ENCODE data around the gene SLC27A5. TPM values are rescaled to one million over a fixed set of nuclear protein-coding genes. Genes with fewer than 3 reads are reported as not detected.

SLC27A5 gene
- total and polyA plus RNA-seq, 2 of the 13 experiments (the other 11 are each of a cell fraction or from before 2014, with no cell fraction given) = 30.3 to 40.2 TPM

DNA sequence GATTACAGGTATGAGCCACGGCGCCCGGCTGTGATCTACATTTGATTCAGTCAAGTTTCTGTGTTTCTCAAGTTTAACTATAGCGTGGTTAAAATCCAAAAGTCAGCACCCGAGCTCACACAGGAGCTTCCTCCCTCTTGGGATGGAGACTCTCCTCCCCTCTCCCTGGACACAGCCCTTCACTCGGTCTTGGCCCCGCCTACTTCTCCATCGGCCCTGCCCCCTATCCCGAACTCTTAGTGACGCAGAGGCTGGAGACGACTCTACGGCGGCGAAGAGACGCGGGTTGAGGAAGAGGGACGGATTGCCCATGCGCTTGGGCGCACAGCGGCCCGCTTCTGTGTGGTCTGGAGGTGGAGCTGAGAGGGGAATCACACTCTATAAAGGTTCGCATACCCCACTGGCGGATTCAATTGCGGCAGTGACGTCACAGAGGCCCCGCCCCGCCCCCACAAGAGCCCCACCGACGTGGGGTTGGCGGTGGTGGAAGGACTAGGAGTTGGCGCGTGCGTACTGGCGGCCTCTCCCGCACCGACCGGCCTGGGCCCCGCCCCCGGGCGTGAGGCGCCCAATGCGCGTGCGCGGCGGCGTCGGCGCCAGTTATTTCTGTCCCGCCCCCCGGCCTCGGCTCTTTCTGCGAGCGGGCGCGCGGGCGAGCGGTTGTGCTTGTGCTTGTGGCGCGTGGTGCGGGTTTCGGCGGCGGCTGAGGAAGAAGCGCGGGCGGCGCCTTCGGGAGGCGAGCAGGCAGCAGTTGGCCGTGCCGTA, 32.2 kb upstream of the SLC27A5 start, which contains the start of gene TRIM28 (continued):
- TF ChIP-seq MXD1 (CRISPR knock-in tag; IDR thresholded peaks at IDR 0.05) (peak; percentile 83; the same call in 1 of the 2 replicates), SMARCC2 (IDR thresholded peaks at IDR 0.05) (no peak), NR1H2 (CRISPR knock-in tag; IDR thresholded peaks at IDR 0.05; ENCODE audit: borderline replicate concordance, low read depth) (no peak), CERS6 (CRISPR knock-in tag; IDR thresholded peaks at IDR 0.05) (no peak), HDAC6 (IDR thresholded peaks at IDR 0.05; ENCODE audit: low read depth, low read length) (no peak), ZNF546 (CRISPR knock-in tag; conservative IDR thresholded peaks at IDR 0.05) (0 out of 2 replicates have a peak, but pooled peaks have one; percentile 36), ZMAT3 (CRISPR knock-in tag; conservative IDR thresholded peaks at IDR 0.05) (peak; percentile 87; the same call in 1 of the 2 replicates), ZNF598 (CRISPR knock-in tag; IDR thresholded peaks at IDR 0.05; ENCODE audit: borderline replicate concordance) (no peak), ARNTL (CRISPR knock-in tag; IDR thresholded peaks at IDR 0.05) (no peak), BORCS8-MEF2B (CRISPR knock-in tag; IDR thresholded peaks at IDR 0.05) (peak; percentile 88), SP5 (CRISPR knock-in tag; IDR thresholded peaks at IDR 0.05; ENCODE audit: borderline replicate concordance, low read depth) (peak; percentile 37), RXRB (CRISPR knock-in tag; IDR thresholded peaks at IDR 0.05; ENCODE audit: borderline replicate concordance) (0 out of 2 replicates have a peak, but pooled peaks have one; percentile 58), TFDP2 (CRISPR knock-in tag; IDR thresholded peaks at IDR 0.05) (peak; percentile 80), GATAD2A (CRISPR knock-in tag; IDR thresholded peaks at IDR 0.05) (peak; percentile 53), AHR (CRISPR knock-in tag; IDR thresholded peaks at IDR 0.05) (no peak), IKZF1 (IDR thresholded peaks at IDR 0.05) (no peak), ZNF326 (CRISPR knock-in tag; IDR thresholded peaks at IDR 0.05; ENCODE audit: borderline replicate concordance) (no peak), SIX1 (CRISPR knock-in tag; IDR thresholded peaks at IDR 0.05; ENCODE audit: borderline replicate concordance) (no peak; the same call in 1 of the 2 replicates), ZNF557 (CRISPR knock-in tag; IDR thresholded peaks at IDR 0.05) (0 out of 2 replicates have a peak, but pooled peaks have one; percentile 74), SP4 (CRISPR knock-in tag; IDR thresholded peaks at IDR 0.05) (peak; percentile 74)
- TF ChIP-seq, protein P1, sequence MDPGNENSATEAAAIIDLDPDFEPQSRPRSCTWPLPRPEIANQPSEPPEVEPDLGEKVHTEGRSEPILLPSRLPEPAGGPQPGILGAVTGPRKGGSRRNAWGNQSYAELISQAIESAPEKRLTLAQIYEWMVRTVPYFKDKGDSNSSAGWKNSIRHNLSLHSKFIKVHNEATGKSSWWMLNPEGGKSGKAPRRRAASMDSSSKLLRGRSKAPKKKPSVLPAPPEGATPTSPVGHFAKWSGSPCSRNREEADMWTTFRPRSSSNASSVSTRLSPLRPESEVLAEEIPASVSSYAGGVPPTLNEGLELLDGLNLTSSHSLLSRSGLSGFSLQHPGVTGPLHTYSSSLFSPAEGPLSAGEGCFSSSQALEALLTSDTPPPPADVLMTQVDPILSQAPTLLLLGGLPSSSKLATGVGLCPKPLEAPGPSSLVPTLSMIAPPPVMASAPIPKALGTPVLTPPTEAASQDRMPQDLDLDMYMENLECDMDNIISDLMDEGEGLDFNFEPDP (CRISPR knock-in tag; conservative IDR thresholded peaks at IDR 0.05) = no peak
- TF ChIP-seq, protein P2, sequence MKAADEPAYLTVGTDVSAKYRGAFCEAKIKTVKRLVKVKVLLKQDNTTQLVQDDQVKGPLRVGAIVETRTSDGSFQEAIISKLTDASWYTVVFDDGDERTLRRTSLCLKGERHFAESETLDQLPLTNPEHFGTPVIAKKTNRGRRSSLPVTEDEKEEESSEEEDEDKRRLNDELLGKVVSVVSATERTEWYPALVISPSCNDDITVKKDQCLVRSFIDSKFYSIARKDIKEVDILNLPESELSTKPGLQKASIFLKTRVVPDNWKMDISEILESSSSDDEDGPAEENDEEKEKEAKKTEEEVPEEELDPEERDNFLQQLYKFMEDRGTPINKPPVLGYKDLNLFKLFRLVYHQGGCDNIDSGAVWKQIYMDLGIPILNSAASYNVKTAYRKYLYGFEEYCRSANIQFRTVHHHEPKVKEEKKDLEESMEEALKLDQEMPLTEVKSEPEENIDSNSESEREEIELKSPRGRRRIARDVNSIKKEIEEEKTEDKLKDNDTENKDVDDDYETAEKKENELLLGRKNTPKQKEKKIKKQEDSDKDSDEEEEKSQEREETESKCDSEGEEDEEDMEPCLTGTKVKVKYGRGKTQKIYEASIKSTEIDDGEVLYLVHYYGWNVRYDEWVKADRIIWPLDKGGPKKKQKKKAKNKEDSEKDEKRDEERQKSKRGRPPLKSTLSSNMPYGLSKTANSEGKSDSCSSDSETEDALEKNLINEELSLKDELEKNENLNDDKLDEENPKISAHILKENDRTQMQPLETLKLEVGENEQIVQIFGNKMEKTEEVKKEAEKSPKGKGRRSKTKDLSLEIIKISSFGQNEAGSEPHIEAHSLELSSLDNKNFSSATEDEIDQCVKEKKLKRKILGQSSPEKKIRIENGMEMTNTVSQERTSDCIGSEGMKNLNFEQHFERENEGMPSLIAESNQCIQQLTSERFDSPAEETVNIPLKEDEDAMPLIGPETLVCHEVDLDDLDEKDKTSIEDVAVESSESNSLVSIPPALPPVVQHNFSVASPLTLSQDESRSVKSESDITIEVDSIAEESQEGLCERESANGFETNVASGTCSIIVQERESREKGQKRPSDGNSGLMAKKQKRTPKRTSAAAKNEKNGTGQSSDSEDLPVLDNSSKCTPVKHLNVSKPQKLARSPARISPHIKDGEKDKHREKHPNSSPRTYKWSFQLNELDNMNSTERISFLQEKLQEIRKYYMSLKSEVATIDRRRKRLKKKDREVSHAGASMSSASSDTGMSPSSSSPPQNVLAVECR (CRISPR knock-in tag; IDR thresholded peaks at IDR 0.05; ENCODE audit: borderline replicate concordance) = peak; percentile 54; the same call in 1 of the 2 replicates

Data from HepG2 (cell line).